Subcutaneous abdominal adipose tissue (tissue), 5 donors: ENCODE data around the gene MCCC1.
A peak's percentile ranks its signal among the peaks of the same experiment; 100 is the strongest.
"Not testable (repeated sequence)": the region's sequence is repeated elsewhere in the genome, so short reads cannot be mapped to it uniquely, and the experiment has no call there.

Source experiments
- H3K27ac ChIP-seq: one replicate; pipeline ENCODE4 v1.7.0; 2013; ENCODE audit warnings: low read depth, mild to moderate bottlenecking, inconsistent platforms, low read length, moderate library complexity
- H3K27me3 ChIP-seq, 5 donors: one replicate each; pipeline ENCODE4 v1.7.0; 2013; ENCODE audit warnings: low read length in 5 of 5, inconsistent platforms in 1 of 5; ENCODE audit not compliant: control insufficient read depth in 5 of 5, insufficient read depth in 4 of 5
- H3K36me3 ChIP-seq, 5 donors: one replicate each; pipeline ENCODE4 v1.7.0; 2013; ENCODE audit warnings: low read length in 5 of 5; ENCODE audit not compliant: control insufficient read depth in 5 of 5, insufficient read depth in 5 of 5
- H3K4me1 ChIP-seq, 5 donors: one replicate each; pipeline ENCODE4 v1.7.0; 2013; ENCODE audit warnings: low read length in 5 of 5, mild to moderate bottlenecking in 3 of 5, moderate library complexity in 1 of 5; ENCODE audit not compliant: control insufficient read depth in 5 of 5, insufficient read depth in 5 of 5
- H3K4me3 ChIP-seq, 5 donors: one replicate each; pipeline ENCODE4 v1.7.0; 2013; ENCODE audit warnings: low read length in 5 of 5, low read depth in 1 of 5
- H3K9ac ChIP-seq, 5 donors: one replicate each; pipeline ENCODE4 v1.7.0; 2013; ENCODE audit warnings: low read length in 5 of 5, mild to moderate bottlenecking in 4 of 5, moderate library complexity in 3 of 5
- H3K9me3 ChIP-seq, 5 donors: one replicate each; pipeline ENCODE4 v1.7.0; 2013; ENCODE audit warnings: low read length in 5 of 5; ENCODE audit not compliant: control insufficient read depth in 5 of 5
- donor health status: healthy.
- donor health status: healthy.
- donor health status: healthy.
- donor health status: healthy.
- donor health status: healthy.

The MCCC1 gene

DNA sequence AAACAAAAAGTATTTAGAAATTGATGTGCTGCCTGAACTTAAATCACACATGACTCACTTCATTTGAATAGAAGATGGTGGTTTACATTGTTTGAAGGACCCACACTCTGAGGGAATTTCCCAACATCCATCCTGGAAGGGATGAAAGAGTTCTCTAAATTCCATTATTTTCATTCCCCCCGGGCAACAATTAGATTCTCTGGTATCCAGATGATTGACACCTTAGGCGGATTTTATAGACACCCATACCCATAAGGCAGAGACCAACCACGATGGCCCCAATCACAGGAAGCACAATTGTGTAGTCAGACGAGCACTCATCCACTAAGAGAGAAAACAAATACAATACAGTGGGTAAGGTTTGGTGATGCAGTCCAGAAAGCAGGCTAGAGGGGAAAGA is 24.6 kb upstream of the MCCC1 start:
- H3K36me3 ChIP-seq = no peaks in the 10 kb centered on the region
- no peak overlapping the region for H3K9ac ChIP-seq
- no peaks in the 10 kb centered on the region for H3K27me3 ChIP-seq
- no peaks in the 10 kb centered on the region for H3K4me1 ChIP-seq
- peaks cover 0 to 4% (median 3%) of the 10 kb centered on the region in 5 donors for H3K9me3 ChIP-seq
- no peak overlapping the region for H3K4me3 ChIP-seq
- no peak overlapping the region for H3K27ac ChIP-seq

DNA sequence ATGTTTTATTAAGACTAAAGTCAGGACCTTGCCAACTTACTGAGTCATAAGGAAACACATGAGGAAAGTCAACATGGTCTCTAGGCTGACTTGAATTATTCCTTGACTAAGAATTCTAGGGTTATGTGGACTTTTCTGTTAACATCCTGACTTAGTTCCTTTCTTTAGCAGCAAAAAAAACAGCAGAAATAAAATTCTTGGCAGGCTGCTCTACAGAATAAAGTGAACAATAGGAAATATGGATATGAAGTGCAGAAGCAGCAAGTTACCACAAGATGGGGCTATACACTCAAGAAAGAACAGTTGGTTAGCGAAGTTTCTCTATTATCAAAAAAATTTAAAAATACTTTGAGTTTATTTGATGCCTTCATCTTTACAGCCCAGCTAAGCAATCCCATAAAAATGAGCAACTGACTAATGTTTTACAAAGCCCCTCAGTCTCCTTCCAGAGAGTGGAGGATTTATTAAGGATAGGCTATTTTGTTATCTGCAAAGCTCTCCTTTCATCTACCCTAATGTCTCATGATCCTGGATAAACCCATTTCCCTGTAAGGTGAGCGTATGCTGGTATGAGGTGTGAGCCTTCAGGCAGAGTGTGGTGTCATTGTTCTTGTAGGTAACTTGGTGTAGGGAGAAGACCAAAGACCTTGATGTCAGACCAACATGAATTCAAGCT is 23.1 kb upstream of the MCCC1 start:
- H3K27ac ChIP-seq = no peak overlapping the region
- H3K27me3 ChIP-seq = peaks cover 0 to 4% (median under 1%) of the 10 kb centered on the region in 5 donors
- H3K36me3 ChIP-seq = no peaks in the 10 kb centered on the region
- no peaks in the 10 kb centered on the region for H3K4me1 ChIP-seq
- H3K9ac ChIP-seq = no peak overlapping the region
- no peak overlapping the region for H3K4me3 ChIP-seq
- no peaks in the 10 kb centered on the region for H3K9me3 ChIP-seq

DNA sequence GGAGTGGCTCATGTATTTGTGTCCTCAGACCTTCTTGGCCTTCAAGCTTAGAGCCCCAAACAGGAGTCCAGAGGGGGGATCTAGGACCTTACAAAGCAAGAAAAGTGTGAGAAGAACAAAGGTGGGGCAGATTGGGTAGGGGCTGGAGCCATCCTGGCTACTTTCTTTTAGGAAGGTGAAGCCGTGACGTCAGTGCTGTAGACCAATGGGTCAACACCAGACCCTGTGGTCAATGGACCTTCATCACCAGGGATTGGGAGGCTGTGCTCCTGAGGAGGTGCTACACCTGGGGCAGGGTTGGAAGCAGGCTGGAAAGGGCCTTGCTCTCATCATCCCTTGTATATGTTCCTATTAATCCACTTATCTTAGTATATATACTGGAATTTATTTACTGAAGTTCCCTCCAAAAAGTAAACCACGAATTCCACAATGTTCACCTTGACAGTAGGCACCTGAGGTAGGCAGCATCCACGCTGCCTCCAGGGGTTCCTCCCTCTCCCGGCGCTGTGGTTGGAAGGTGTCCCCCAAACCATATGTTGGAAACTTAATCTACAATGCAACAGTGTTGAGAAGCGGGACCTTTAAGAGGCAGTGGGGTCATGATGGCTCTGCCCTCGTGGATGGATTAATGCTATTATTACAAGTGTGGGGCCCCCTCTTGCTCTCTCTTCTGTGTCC is 21.4 kb upstream of the MCCC1 start:
- Histone ChIP-seq H3K4me3 (no peak overlapping the region), H3K27me3 (peaks cover 6 to 21% (median 12%) of the 10 kb centered on the region in 5 donors)

DNA sequence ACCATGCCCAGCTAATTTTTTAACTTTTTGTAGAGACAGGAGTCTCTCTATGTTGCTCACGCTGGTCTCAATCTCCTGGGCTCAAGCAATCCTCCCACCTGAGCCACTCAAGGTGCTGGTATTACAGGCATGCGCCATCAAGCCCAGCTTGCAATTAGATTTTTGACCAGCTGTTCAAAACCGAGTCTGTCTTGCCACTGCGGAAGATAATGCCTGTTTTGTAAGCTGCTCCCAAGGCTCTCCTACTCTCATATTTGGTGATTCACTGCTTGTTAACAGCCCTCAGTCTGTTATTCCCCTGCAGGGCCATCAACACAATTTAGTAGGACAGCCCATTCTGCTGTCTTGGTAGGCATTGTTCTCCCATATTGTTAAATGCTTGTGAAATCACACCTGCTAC is 17.8 kb upstream of the MCCC1 start:
- no peaks in the 10 kb centered on the region for H3K9me3 ChIP-seq
- H3K4me1 ChIP-seq = peaks cover 0 to 19% (median 8%) of the 10 kb centered on the region in 5 donors
- no peak overlapping the region for H3K27ac ChIP-seq
- H3K36me3 ChIP-seq = no peaks in the 10 kb centered on the region
- H3K27me3 ChIP-seq = peaks cover 15 to 22% (median 19%) of the 10 kb centered on the region in 5 donors
- H3K4me3 ChIP-seq = no peak overlapping the region
- no peak overlapping the region for H3K9ac ChIP-seq

More for the DNA sequence above, 21.4 kb upstream of the MCCC1 start:
- H3K9me3 ChIP-seq = no peaks in the 10 kb centered on the region
- no peak overlapping the region for H3K9ac ChIP-seq
- no peaks in the 10 kb centered on the region for H3K36me3 ChIP-seq
- H3K4me1 ChIP-seq = peaks cover 0 to 8% (median 8%) of the 10 kb centered on the region in 5 donors
- H3K27ac ChIP-seq = no peak overlapping the region

DNA sequence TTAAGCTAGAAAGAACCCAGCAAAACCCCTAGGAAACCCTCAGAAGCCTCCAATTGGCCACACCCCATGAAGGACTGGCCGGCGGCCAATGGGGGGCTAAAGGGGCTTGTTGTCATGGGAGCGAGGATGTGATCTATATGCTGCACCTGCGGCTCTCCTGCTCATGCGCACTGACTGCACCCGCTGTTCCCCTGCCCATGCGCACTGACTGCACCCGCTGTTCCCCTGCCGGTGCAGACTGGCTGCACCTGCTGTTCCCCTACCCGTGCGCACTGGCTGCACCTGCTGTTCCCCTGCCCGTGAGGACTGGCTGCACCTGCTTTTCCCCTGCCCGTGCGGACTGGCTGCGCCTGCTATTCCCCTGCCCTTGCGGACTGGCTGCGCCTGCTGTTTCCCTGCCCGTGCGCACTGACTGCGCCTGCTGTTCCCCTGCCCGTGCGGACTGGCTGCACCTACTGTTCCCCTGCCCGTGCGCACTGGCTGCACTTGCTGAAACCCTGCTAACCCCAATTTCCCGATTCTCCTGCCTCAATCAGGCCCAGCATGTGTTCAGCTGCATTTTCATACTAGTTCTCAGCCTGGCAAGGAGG is 16.8 kb upstream of the MCCC1 start:
- peaks cover 15 to 22% (median 19%) of the 10 kb centered on the region in 5 donors for H3K27me3 ChIP-seq
- H3K36me3 ChIP-seq = no peaks in the 10 kb centered on the region
- H3K9me3 ChIP-seq = no peaks in the 10 kb centered on the region
- peak overlapping the region in 3 of 5 donors; percentile 16 to 57 (median 26) for H3K4me3 ChIP-seq
- H3K4me1 ChIP-seq = peaks cover 0 to 19% (median 8%) of the 10 kb centered on the region in 5 donors
- H3K9ac ChIP-seq = no peak overlapping the region
- H3K27ac ChIP-seq = no peak overlapping the region

DNA sequence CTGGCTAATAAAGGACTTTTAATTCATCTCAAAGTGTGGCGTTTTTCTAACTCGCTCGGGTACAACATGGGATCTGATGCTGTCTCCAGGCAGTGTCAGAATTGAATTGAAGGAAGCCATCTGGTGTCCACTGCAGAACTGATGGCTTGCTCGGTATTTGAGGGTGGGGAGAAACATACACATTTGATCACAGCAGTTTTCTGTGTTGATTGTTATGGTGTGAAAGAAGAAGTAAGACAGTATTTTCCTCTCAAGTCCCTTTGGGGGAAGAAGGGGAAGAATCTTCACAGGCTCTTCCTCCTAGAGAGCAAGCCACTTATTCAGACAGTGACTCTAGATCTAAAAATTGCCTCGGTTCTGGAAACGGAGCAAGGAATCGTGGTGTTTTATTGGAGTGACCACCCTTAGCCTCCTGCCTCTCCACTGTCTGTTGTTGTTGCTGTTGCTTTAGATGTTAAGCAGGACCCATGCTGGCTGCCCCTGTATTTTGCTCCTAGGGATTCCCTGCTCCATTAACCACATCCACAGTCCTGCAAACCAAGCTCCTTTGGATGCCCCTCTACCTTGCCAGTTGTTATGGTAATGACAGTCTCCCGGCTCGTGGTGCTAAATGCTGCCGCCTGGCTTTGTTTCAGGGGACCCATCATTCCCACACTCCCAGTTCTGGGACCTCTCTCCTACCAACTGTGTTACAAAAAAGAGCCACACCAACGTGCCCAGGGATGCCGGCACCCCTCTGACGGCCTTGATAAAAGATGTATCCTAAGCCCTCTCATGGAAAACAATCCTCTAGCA is 15.3 kb upstream of the MCCC1 start:
- Histone ChIP-seq H3K36me3 (no peaks in the 10 kb centered on the region), H3K4me1 (peaks cover 0 to 19% (median 8%) of the 10 kb centered on the region in 5 donors), H3K9ac (peak overlapping the region in 1 of 5 donors; percentile 26), H3K27ac (no peak overlapping the region), H3K9me3 (peaks cover 0 to 4% (median 0%) of the 10 kb centered on the region in 5 donors), H3K4me3 (no peak overlapping the region), H3K27me3 (peaks cover 15 to 22% (median 19%) of the 10 kb centered on the region in 5 donors)

DNA sequence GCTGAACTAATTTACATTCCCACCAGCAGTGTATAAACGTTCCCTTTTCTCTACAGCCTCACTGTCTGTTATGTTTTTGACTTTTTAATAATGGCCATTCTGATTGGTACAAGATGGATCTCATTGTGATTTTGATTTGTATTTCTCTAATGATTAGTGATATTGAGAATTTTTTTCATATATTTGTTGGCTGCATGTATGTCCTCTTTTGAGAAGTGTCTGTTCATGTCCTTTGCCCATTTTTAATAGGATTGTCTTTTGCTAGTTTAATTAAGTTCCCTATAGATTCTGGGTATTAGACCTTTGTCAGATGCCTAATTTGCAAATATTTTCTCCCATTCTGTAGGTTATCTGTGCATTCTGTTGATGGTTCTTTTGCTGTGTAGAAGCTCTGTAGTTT is 10.6 kb upstream of the MCCC1 start:
- H3K9me3 ChIP-seq, H3K36me3 ChIP-seq, H3K9ac ChIP-seq, H3K4me3 ChIP-seq, H3K27ac ChIP-seq, H3K27me3 ChIP-seq, H3K4me1 ChIP-seq: not testable (repeated sequence)

DNA sequence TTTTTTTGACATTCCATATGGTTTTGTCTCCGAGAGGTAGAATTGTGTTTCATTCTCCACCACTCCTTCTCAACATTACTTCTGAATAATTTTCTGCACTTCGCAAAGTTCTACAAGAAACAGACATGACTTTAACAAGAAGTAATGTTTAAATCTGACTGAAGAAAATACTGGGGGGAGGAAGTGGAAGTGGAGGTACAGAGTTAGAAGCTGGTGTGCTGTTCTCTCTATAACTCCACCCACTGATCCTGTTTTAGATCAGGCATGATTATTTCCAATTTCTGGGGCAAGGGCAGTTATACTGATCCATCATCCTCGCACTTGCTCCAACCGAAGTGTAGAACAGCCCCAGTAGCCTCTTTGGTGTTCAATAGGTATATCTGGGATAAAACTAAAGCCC is 9.2 kb upstream of the MCCC1 start:
- H3K4me3 ChIP-seq = no peak overlapping the region
- H3K27me3 ChIP-seq = no peaks in the 10 kb centered on the region
- H3K9ac ChIP-seq = no peak overlapping the region
- no peaks in the 10 kb centered on the region for H3K36me3 ChIP-seq
- H3K4me1 ChIP-seq = peaks cover 0 to 6% (median 0%) of the 10 kb centered on the region in 5 donors
- H3K9me3 ChIP-seq = peaks cover 0 to 4% (median 0%) of the 10 kb centered on the region in 5 donors
- H3K27ac ChIP-seq = no peak overlapping the region

DNA sequence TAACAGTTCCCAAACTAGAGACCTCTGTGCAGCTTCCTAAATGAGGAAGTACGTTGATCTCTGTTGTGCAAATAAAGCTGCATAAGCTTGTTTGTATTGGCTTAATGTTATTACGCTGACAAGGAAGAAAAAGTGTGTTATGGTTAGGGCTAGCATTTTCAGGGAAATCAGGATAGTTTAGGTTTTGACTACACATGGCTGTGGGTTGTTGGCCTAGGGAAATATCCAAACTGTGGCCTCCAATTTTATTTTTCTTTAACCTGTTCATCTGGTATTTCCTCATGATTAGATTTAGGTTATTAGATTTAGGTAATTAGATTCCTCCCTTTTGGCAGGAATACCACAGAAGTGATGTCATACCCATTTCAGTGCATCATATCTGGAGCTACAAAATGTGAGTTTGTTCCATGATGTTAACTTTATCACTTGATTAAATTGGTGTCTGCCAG is 8.7 kb upstream of the MCCC1 start:
- Histone ChIP-seq H3K4me3 (no peak overlapping the region), H3K9ac (no peak overlapping the region), H3K9me3 (peaks cover 0 to 4% (median 0%) of the 10 kb centered on the region in 5 donors), H3K27me3 (no peaks in the 10 kb centered on the region), H3K36me3 (no peaks in the 10 kb centered on the region), H3K4me1 (peaks cover 0 to 6% (median 0%) of the 10 kb centered on the region in 5 donors), H3K27ac (no peak overlapping the region)
